Stimulated activated CD4-positive, alpha-beta T cell treated with anti-CD3 and anti-CD28 coated beads, Interleukin-1b, Interleukin-23, amount 100 ng/mL, for 1 hour (primary cell): ENCODE results near the gene OGFOD3.

Source experiments
- DNase-seq, 2 donors: peaks; one replicate each; pipeline ENCODE4 v3.0.0-alpha.2; 2020; ENCODE audit warnings: low read depth in 2 of 2

Gene OGFOD3

DNA sequence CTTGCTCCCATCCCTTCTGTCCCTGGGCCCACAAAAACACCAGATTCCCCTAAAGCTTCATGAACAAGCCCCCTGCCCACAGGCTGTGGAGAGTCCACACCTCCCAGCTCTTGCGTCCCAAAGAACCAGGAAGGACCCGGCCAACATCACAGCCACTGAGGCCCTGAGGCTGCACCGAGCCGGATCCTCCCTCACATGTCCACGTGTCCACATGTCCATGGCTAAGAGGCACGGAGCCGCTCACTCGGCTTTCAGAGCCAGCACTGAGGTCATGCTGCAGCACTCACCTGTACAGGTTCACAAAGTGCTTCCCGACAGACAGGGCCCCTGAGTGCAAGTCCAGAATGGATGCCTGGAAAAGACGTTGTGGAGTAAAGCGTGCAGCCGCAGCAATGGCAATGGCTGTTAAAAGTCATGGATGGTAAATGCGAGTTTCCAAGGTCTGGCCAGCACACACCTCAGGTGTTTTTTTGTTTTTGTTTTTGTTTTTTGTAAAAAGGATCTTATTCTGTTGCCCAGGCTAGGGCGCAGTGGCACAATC, 12.2 kb downstream of the OGFOD3 start:
- no peak for DNase-seq

DNA sequence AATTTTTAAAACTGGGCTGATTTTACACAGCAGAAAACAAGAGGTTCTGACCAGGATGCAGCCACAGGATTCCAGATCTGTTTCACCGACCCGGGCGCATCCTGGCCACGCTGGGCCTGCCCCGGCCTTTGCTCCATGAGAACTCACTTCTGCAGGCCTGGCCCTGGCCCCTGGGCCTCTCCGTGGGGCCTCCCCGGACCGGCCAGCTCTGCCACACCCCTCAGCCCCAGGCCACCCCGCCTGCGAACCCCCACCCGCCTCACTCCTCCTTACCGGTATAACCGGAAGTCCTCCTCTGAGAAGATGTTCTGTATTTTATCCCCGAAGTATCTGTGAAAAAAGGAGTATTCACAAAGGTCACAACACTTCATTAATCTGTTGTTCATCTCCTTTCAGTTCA, 13.3 kb downstream of the OGFOD3 start:
- DNase-seq, result no peak

DNA sequence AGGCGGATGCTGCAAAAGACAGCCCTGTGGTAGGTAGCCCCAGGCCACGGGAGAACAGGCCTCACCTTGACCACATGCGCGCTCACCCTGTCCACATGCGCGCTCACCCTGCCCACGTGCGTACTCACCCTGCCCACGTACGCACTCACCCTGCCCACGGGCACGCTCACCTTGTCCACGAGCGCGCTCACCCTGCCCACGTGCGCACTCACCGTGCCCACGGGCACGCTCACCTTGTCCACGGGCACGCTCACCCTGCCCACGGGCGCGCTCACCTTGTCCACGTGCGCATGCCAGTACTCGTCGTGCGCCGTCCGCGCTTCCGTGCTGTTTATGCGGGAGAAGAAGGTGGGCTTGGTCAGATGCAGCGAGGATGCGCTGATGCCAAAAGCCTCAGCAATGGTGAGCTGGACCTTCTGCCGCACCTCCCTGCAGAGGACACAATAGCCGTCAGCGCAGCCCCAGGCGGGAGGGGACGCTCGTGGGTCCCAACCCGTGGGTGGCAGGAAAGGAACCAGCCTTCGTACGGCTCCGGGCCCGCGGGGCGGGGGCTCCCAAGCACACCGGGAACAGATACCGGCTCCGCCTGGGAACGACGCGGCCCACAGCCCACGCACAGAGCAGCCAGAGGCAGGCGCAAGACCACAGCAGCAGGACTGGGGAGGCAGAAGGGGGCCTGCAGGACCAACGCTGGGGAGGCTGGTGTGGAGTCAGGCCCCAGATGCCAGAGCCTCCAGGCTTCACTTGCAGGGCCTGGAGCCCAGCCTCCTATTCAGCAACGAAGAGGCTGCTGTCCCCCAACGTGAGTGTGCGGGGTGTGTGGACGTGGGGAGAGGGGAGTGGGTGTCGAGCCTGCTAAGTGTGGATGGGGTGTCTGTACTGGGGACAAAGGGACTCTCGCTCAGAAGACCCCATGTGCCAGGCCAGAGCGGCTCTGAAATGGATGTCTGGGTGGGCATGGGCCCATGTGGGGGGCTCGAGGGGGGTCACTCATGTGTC, 14.4 kb downstream of the OGFOD3 start:
- no peak for DNase-seq

DNA sequence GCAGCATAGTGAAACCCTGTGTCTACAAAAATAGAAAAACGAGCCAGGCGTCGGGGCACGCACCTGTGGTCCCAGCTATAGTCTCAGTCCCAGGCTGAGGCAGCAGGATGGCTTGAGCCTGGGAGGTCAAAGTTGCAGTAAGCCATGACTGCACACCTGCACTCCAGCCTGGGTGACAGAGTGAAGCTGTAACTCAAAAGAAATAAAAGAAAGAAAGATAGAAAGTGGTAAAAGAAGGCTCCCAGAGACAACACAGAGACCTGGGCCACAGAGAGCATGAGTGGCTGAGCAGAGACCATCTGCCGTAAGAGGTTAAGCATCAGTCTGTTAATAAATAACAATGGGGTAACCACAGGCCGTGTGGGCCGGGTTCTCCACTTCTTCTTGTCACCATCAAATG, 15.5 kb downstream of the OGFOD3 start:
- no peak for DNase-seq

DNA sequence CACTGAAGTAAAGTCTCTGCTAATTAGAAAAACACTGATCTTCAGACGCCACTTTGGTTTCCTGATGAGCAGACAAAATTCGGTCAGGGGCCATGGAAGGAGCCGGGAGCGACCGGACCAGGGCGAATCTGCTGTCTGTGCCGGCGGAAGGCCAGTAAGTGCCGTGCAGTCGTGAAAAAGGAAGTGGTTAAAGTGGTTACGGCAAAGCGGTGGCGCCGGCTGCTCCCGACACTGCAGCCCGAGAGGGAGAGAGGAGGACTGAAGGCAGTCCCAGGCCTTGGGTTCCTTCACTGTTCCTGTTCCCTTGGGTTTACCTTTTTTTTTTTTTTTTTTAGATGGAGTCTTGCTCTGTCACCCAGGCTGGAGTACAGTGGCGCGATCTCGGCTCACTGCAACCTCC, 17.6 kb downstream of the OGFOD3 start:
- DNase-seq, result no peak

DNA sequence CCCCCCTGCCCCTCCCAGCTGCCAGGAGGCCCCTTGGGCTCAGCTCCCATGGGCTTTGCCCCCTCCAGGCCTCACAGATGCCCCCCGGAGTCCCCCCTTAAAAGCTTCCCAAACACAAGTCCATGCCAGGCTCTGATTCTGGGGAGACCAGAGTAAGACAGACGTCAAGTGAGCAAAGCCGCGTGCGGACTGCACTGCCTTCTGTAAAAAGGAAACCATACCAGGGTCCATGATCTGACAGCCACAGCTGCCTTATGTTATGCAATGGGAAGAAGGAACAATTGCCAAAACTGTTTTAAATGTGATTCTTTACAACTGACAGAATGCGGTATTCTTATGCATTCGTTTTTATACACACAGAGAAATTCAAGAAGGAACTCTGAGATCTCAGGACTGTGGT, 18.2 kb downstream of the OGFOD3 start:
- DNase-seq, result no peak

DNA sequence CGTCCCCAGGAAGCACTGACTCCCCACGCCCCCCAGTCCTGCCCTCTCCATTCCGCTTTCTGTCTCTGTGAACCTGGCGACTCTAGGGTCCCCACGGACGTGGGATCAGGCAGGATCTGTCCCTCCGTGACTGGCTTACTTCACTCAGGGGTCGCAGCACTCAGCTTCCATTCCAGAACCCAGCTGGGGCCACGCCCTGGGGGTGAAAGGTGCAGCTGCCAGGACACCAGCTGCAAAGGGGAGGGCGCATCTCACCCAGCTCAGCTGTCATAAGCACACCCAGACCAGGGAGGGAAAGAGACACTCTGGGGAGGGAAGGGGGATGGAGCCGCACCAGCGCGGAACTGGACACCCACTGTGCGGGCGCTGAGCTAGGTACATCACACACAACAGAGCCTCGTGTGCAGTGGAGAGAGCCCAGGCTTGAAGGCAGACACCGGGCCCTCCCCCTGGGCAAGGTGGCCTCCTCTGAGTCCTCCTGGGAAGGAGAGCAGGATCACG, 18.7 kb downstream of the OGFOD3 start:
- DNase-seq, result no peak

DNA sequence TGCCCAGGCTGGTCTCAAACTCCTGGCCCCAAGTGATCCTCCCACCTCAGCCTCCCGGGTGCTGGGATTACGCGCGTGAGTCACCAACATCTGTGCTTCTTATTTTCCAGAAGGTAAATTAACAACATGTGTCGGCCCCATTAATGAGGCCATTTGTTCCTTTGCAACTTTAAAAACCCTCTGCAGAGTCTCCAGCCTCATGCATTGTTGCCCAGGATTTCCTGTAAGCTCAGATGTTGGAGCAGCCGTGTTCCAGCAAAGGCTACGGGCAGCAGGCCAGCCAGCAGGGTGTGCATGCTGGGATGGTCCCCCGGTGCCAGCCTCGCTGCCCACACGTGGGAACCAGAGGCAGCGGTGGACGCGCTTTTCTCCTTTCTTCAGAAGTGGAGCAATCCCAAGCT, 19.3 kb downstream of the OGFOD3 start:
- no peak for DNase-seq

DNA sequence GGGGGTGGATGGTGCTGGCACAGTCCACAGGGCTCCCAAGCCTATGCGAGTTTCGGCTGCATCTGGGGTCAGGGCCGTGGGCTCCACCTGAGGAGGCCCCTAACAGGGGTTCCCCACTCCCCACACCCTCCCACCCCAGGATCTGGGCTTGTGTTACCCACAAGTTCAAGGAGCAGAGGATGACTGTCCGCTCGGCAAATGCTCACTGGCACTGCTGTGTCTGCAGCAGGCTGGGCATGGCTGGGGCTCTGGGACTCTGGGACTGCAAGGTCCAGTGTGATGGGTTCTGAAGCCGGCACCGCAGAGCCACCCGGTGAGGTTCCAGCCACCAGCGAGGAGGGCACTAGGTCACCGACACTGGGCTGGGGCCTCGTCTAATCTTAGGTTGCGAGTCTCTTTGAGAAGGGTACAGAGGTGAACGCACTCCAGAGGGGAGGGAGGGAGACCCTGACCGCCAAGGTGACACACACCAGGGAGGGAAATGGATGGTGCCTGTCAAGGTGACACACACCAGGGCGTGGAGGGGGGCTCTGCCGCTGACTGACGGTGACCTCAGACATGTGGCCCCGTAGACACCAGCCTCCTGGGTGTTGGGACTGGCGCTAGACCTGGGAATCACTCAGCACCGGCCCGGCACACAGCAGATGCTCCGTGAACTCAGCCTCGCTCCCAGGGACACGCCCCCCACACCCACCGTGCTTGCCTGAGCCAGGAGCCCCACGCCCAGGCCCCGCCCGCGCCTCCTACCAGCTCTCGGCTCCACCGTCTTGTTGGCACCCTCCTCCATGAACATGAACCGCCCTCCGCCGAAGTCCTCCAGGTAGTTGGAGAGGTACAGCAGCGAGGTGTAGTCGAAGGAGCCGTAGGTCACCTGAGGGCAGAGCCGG, 20.7 kb downstream of the OGFOD3 start:
- no peak for DNase-seq

DNA sequence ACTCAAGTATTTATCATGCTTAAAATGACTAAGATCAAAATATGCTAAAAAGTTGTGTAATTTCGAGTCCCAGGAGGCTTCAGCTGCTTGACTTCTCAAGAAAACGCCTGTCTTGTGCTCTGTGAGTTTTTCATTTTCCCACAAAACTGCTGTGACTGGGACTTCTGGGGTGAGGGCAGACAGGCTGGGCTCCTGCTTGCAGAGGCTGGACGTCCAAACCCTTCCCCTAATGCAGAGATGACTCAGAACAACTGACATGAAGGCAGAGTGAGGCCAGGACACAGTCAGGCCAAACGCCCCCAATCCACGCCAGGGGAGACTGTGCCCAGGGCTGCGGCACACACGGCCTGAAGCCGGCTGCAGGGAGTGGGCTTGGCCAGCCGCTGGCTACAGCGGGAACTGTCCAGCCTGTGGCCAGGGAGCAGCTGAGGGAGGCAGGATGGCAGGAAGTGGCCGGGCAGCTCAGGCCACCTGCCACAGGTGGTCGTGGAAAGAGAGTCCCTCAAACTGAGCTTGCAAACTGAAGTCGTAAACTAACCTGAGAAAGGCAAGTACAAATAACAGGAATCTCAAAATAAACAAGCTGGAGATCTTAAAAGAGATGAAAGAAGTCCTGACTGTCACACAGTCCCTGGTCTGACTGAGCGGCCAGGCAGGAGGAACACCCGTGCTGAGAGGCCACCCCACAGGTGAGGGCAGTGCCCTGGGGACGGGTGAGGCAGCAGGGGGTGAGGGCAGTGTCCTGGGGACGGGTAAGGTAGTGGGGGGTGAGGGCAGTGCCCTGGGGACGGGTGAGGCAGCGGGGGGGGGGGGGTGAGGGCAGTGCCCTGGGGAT, 21.6 kb downstream of the OGFOD3 start:
- no peak for DNase-seq

DNA sequence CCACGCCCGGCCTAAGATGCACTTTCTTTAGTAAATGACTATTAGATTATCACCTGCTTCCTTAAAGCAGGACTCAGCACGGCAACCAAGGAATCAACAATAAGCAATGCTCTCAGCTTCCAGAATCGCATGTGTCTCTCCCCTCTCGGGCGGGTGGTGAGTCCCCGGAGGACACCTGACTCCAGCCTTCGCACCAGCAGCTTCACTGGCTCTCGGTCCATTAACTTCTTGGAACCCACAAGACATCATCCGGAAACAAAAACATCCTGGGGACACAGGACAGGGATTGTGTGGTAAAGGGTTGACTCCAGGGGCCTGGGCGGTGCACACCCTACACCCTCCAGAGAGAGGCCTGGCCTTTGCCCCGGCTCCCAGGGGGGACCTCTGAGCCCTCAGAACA, 24.1 kb downstream of the OGFOD3 start:
- DNase-seq, result no peak

DNA sequence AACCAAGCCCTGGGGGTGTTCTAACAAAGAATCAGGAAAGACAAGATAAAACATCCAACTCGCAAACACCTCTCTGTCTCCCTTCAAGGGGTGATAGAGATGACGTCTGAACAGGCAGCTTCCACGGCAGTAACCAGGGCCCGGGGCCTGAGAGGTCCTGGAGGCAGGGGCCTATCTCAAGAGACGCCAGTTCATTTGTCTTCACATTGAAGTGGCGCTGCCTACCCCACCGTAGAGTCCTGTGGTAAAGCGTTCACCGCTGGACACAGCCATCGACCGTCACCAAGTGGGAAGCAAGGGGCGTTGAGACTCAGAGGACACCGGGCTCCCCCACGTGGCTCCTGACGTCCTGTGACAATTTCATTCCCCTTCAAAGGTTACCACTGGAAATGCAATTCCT, 25.4 kb downstream of the OGFOD3 start:
- DNase-seq, result no peak

DNA sequence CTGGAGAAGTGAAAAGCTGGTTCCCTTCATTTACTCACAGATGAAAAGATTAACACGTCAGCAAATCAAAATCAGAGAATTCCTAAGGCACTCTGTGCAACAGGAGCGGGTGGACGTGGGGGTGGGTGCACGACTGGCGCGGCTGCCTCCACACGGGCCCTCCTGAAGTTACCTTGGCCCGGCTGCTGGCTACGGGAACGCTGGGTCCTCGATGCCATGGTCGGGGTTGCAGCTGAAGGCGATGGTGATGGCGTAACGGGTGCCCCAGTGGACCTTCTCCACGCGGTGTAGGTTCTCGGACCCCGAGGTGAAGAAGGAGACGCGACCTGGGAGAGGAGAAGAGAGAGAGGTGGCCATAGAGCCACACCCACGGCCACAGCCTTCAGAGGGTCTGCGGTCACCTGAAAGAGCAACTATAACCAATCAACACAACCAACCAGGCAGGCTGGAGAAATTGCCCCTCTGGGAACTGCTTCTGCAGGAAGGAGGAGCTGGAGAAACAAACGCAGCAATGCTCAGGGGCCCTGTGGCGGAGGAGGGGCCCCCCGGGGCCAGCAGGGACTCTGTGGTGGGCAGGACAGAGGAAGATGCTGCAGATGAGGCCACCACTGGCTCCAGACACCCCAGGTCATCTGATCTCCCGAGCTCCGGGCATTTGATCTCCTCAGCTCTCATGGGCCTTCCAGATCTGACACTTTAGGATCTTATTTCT, 26.0 kb downstream of the OGFOD3 start:
- no peak for DNase-seq

DNA sequence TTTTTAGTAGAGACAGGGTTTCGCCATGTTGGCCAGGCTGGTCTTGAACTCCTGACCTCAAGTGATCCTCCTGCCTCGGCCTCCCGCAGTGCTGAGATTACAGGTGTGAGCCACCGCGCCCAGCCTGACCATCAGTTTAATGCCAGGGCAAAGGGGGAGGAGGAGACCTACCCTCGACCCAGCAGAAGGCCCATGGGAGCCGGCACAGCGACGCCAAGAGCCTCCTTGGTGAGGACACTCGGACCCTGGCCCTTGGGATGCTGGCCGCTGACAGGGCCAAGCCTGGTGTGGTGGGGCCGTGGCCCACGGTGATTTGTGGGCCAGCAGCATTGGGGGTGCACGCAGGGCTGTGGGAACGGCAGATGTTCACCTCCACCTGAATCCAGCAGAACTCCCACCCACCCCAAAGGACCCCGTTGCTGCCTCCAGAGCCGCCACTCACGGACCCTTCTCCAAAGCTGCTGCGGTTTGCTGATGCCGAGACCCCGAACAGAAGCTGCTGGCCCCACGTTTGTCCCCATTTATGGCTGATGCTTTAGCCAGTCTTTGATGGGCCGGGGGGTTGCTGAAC, 26.8 kb downstream of the OGFOD3 start:
- no peak for DNase-seq

DNA sequence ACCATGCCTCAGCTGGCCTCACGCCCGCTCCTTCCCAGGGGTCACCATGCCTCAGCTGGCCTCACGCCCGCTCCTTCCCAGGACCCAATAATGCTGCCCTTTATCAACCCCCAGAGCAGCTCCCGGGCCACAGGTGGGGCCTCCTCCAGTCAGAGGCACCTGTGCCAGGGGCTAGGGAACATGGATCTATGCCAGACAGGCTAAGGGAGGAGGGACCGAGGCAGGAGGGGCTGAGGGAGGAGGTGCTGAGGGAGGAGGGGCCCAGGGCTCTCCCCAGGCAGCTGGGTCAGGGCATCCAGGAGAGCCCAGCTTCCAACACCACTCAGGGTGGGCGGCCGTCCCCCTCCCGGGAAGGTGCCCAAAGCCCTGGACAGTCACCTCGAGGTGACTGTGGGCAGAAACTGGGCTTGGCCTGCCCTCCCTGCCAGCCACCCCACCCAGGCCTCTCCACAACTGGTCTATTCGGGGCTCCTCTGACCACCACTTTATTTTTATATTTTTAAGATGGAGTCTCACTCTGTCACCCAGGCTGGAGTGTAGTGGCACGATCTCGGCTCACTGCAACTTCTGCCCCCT, 27.4 kb downstream of the OGFOD3 start:
- no peak for DNase-seq

DNA sequence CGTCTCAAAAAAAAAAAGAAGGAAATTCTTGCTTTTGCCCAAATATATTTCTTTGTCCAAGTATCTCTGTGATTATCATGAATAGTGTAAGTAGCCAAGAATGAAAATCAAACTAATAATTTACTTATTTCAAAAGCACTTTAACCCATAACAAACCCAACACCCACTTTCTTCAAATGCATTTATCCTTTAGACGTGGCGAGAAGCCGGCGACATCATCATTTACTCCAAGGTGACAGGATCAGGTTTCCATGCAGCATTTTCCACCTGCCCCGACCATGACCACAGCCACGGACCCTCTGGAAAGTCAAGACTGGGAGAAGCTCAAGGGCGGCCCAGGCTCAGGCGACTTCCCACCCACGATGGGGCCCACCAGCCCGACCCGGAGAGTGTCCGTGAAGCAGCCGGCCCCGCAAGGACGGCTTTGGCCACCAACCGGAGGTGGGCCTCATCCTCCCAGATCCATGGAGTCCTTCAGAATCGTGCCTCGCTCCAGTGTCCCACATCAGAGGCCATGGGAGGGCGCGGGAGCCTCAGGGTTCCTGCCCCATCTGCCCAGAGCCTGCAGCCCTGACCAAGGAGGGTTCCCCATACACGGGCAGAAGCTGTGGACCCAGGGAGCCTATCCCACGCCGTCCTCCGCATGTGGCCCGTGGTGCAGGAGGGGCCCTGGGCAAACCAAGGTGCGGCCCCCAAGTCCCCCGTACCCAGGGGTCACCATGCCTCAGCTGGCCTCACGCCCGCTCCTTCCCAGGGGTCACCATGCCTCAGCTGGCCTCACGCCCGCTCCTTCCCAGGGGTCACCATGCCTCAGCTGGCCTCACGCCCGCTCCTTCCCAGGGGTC, 28.1 kb downstream of the OGFOD3 start:
- DNase-seq, result no peak

DNA sequence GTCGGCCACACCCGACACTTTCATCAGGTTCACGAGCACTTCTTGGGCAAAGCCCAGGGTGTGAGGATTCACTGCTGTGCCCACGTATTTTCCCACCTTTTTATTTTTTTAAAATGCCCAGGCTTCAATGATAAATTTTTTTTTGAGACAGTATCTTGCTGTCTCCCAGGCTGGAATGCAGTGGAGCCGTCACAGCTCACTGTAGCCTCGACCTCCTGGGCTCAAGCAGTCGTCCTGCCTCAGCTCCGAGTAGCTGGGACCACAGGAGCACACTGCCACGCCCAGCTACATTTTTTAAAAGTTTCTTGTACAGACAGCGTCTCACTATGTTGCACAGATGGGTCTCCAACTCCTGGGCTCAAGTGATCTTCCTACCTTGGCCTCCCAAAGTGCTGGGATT, 29.0 kb downstream of the OGFOD3 start:
- DNase-seq, result no peak

DNA sequence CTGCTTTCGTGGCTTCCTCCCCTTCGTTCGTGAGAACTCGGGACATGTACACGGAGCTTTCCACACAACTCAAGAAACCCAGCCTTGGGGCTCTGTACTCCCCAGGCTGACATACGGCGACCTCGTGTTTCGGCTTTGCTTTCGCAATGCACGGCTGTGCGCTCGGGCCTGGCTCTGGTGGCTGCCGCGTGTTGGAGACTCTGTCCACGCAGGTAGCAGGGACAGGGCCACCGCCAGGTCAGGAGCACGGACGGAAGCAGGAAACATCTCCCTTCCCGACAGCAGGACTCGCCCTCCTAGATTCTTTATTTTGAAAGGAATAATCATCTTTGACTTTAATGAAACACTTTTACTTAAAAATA, 29.5 kb downstream of the OGFOD3 start:
- DNase-seq, result no peak
